Measurements from ENCODE around the gene KCNH6. TPM values are rescaled to one million over a fixed set of nuclear protein-coding genes. Genes with fewer than 3 reads are reported as not detected.

Gene KCNH6
- total and polyA plus RNA-seq, 4 donors = 0.09 TPM; not detected in 3

GRCh38 chr17:63524051-63524450 lies 893 bp downstream of the KCNH6 start:
- 91% methylated on average over 14 of the region's 14 CpGs for WGBS
- DNase-seq (ENCODE audit: low spot score) = no peak
- Histone ChIP-seq H3K9ac (ENCODE audit: low read depth in 1 of 2, low read length in 2 of 2) (no peak overlapping the region), H3K36me3 (ENCODE audit: control insufficient read depth in 4 of 4, insufficient read depth in 3 of 4, low read depth in 1 of 4, low read length in 3 of 4) (no peaks in the 10 kb centered on the region), H3K27me3 (ENCODE audit: control insufficient read depth in 4 of 4, insufficient read depth in 4 of 4, low read length in 3 of 4) (peaks cover 2 to 10% (median 6%) of the 10 kb centered on the region in 4 donors), H3K9me3 (ENCODE audit: control insufficient read depth in 4 of 4, low read length in 3 of 4) (no peaks in the 10 kb centered on the region), H3K27ac (ENCODE audit: low read depth in 1 of 2, low read length in 2 of 2) (no peak overlapping the region), H3K4me3 (ENCODE audit: low read depth in 1 of 3, low read length in 3 of 3) (no peak overlapping the region), H3K4me1 (ENCODE audit: control insufficient read depth in 4 of 4, insufficient read depth in 4 of 4, low read length in 3 of 4) (peaks cover 10 to 25% (median 22%) of the 10 kb centered on the region in 4 donors)
- TF ChIP-seq MAX (IDR thresholded peaks at IDR 0.05) (no peak), NR2F2 (IDR thresholded peaks at IDR 0.05) (no peak), HNF4A (conservative IDR thresholded peaks at IDR 0.05) (no peak), ATF3 (IDR thresholded peaks at IDR 0.05) (no peak), ZBTB33 (IDR thresholded peaks at IDR 0.05) (no peak), TAF1 (conservative IDR thresholded peaks at IDR 0.05) (no peak), RXRA (IDR thresholded peaks at IDR 0.05) (no peak), SP1 (IDR thresholded peaks at IDR 0.05) (no peak), HNF4G (IDR thresholded peaks at IDR 0.05) (no peak), EGR1 (IDR thresholded peaks at IDR 0.05; ENCODE audit: low read depth in 2 of 2) (no peak), YY1 (IDR thresholded peaks at IDR 0.05) (no peak), FOXA2 (IDR thresholded peaks at IDR 0.05) (no peak), FOXA1 (IDR thresholded peaks at IDR 0.05) (no peak)

- Histone ChIP-seq H3K9ac (ENCODE audit: low read depth in 1 of 2, low read length in 2 of 2) (no peak overlapping the region), H3K27me3 (ENCODE audit: control insufficient read depth in 4 of 4, insufficient read depth in 4 of 4, low read length in 3 of 4) (peaks cover 2 to 10% (median 6%) of the 10 kb centered on the region in 4 donors), H3K36me3 (ENCODE audit: control insufficient read depth in 4 of 4, insufficient read depth in 3 of 4, low read depth in 1 of 4, low read length in 3 of 4) (no peaks in the 10 kb centered on the region), H3K4me1 (ENCODE audit: control insufficient read depth in 4 of 4, insufficient read depth in 4 of 4, low read length in 3 of 4) (peaks cover 6 to 12% (median 10%) of the 10 kb centered on the region in 4 donors), H3K9me3 (ENCODE audit: control insufficient read depth in 4 of 4, low read length in 3 of 4) (no peaks in the 10 kb centered on the region), H3K27ac (ENCODE audit: low read depth in 1 of 2, low read length in 2 of 2) (no peak overlapping the region), H3K4me3 (ENCODE audit: low read depth in 1 of 3, low read length in 3 of 3) (no peak overlapping the region)
- no peak for TF ChIP-seq CTCF (IDR thresholded peaks at IDR 0.05; ENCODE audit: low read depth, low read length, missing input control)
- no peak for TF ChIP-seq RAD21 (IDR thresholded peaks at IDR 0.05)
- WGBS = 68% methylated on average over 6 of the region's 6 CpGs
- DNase-seq (ENCODE audit: low spot score) = no peak
Measured at GRCh38 chr17:63525190-63525946, 2.2 kb downstream of the KCNH6 start.
